Lower leg skin (tissue), 3 donors: ENCODE measurements around the gene TMEM89.

Experiments used
- CTCF ChIP-seq, 3 donors: fragments of 450-650 bp; IDR thresholded peaks; one replicate each; pipeline ENCODE4 v1.5.1; 2016; ENCODE audit warnings: antibody characterized with exemption in 3 of 3, mild to moderate bottlenecking in 3 of 3, moderate library complexity in 2 of 3
- POLR2A ChIP-seq, 2 donors: fragments of 450-650 bp; IDR thresholded peaks; one replicate each; pipeline ENCODE4 v1.6.1; 2016 to 2017; ENCODE audit warnings: antibody characterized with exemption in 2 of 2, mild to moderate bottlenecking in 1 of 2, moderate library complexity in 1 of 2

DNA sequence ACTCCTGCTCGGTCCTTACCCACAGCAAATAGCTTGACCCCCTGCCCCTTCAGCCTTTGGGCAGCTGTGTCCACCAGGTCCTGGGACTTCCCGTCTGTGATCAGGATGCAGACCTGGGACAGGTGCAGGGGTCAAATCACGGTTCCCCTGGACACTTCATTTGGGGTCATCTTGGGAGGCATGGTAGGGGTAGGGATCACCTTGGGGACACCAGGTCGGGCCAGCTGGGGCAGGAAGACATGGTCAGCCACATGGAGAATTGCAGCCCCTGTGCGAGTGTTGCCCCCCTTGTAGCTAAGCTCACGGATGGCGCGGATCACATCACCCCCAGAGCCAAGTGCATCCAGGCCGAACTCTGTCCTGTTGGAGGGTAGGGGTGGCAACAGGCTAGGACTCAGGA, 28.2 kb downstream of the TMEM89 start:
- no peak for TF ChIP-seq CTCF (IDR thresholded peaks at IDR 0.05)
- TF ChIP-seq POLR2A (IDR thresholded peaks at IDR 0.05) = no peak
